Progenitor cell of endocrine pancreas (in vitro differentiated cells): ENCODE results near the gene MMS19. TPM values are rescaled to one million over a fixed set of nuclear protein-coding genes. Genes with fewer than 3 reads are reported as not detected.
A peak's percentile ranks its signal among the peaks of the same experiment; 100 is the strongest.

Experiments
- DNase-seq: peaks from one replicate; pipeline ENCODE4 v3.0.0; 2021; ENCODE audit warnings: low spot score; ENCODE audit not compliant: unreplicated experiment
- H3K27ac Mint-ChIP-seq: 2 replicates; pipeline ENCODE4 v1.8.0; 2021; ENCODE audit warnings: mild to moderate bottlenecking, moderate library complexity, mixed read lengths
- H3K27me3 Mint-ChIP-seq: 2 replicates; pipeline ENCODE4 v1.8.0; 2021; ENCODE audit warnings: mixed read lengths
- H3K36me3 Mint-ChIP-seq: 2 replicates; pipeline ENCODE4 v1.8.0; 2022; ENCODE audit warnings: mixed read lengths; ENCODE audit not compliant: insufficient read depth
- H3K4me1 Mint-ChIP-seq: 2 replicates; pipeline ENCODE4 v1.8.0; 2021; ENCODE audit warnings: low read depth, mixed read lengths
- H3K4me3 Mint-ChIP-seq: 2 replicates; pipeline ENCODE4 v1.8.0; 2021; ENCODE audit warnings: low read depth, mild to moderate bottlenecking, moderate library complexity, mixed read lengths
- H3K9me3 Mint-ChIP-seq: 2 replicates; pipeline ENCODE4 v1.8.0; 2021; ENCODE audit warnings: low read depth, mixed read lengths
- total RNA-seq: library from RNA; stranded (reverse); gene quantifications from 2 replicates; pipeline ENCODE4 v1.2.1, GENCODE V29; 2021
- TF ChIP-seq, protein P1 (sequence below): fragments of 200-600 bp; sonication (generic); IDR thresholded peaks from one replicate; pipeline ENCODE4 v1.5.0; 2021; ENCODE audit warnings: antibody characterized with exemption, mild to moderate bottlenecking; ENCODE audit not compliant: unreplicated experiment

Gene MMS19
- total RNA-seq, 1 donor from 2014 or later: 82.1 TPM

- H3K9me3 Mint-ChIP-seq: no peaks in the 10 kb centered on the region
- no peaks in the 10 kb centered on the region for H3K27me3 Mint-ChIP-seq
- no peak for DNase-seq
- H3K36me3 Mint-ChIP-seq: peaks cover 9% of the 10 kb centered on the region
- H3K27ac Mint-ChIP-seq: peak overlapping the region; percentile 86
- TF ChIP-seq, protein P1, sequence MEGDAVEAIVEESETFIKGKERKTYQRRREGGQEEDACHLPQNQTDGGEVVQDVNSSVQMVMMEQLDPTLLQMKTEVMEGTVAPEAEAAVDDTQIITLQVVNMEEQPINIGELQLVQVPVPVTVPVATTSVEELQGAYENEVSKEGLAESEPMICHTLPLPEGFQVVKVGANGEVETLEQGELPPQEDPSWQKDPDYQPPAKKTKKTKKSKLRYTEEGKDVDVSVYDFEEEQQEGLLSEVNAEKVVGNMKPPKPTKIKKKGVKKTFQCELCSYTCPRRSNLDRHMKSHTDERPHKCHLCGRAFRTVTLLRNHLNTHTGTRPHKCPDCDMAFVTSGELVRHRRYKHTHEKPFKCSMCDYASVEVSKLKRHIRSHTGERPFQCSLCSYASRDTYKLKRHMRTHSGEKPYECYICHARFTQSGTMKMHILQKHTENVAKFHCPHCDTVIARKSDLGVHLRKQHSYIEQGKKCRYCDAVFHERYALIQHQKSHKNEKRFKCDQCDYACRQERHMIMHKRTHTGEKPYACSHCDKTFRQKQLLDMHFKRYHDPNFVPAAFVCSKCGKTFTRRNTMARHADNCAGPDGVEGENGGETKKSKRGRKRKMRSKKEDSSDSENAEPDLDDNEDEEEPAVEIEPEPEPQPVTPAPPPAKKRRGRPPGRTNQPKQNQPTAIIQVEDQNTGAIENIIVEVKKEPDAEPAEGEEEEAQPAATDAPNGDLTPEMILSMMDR: no peak
- peak overlapping the region; percentile 99 for H3K4me3 Mint-ChIP-seq
- H3K4me1 Mint-ChIP-seq: peaks cover 31% of the 10 kb centered on the region
These were observed 52.9 kb downstream of the MMS19 start for GRCh38 chr10:97445357-97445721.

- TF ChIP-seq, protein P1: no peak
- Mint-ChIP-seq H3K36me3 (peaks cover 12% of the 10 kb centered on the region), H3K9me3 (no peaks in the 10 kb centered on the region), H3K27me3 (no peaks in the 10 kb centered on the region), H3K27ac (no peak overlapping the region), H3K4me1 (peaks cover 29% of the 10 kb centered on the region), H3K4me3 (peak overlapping the region; percentile 15)
- DNase-seq: no peak
These were observed 54.0 kb downstream of the MMS19 start for GRCh38 chr10:97444212-97444611.

- Mint-ChIP-seq H3K27me3 (no peaks in the 10 kb centered on the region), H3K4me3 (no peak overlapping the region), H3K9me3 (no peaks in the 10 kb centered on the region), H3K27ac (no peak overlapping the region), H3K36me3 (peaks cover 12% of the 10 kb centered on the region), H3K4me1 (peaks cover 19% of the 10 kb centered on the region)
- no peak for DNase-seq
- TF ChIP-seq, protein P1: no peak
These were observed 55.9 kb downstream of the MMS19 start for GRCh38 chr10:97442277-97442676.

GRCh38 chr10:97435211-97435610, 63.0 kb downstream of the MMS19 start:
- no peak for DNase-seq
- H3K4me3 Mint-ChIP-seq: no peak overlapping the region

DNA sequence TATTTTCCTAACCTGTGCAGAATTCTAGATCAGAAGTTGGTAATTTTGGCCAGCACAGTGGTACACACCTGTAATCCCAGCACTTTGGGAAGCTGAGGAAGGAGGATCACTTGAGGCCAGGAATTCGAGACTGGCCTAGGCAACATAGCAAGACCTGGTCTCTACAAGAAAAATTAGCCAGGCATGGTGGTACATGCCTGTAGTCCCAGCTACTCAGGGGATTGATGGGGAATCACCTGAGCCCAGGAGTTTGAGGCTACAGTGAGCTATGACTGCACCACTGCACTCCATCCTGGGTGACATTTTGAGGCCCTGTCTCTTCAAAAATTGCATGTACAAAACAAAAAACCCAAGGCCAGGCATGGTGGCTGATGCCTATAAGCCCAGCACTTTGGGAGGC, 63.7 kb downstream of the MMS19 start:
- DNase-seq: no peak
- Mint-ChIP-seq H3K36me3 (peaks cover 15% of the 10 kb centered on the region), H3K4me1 (no peaks in the 10 kb centered on the region), H3K9me3 (no peaks in the 10 kb centered on the region), H3K27ac (peak overlapping the region; percentile 62), H3K4me3 (no peak overlapping the region), H3K27me3 (no peaks in the 10 kb centered on the region)
- TF ChIP-seq, protein P1: no peak

More at GRCh38 chr10:97435211-97435610, 63.0 kb downstream of the MMS19 start:
- Mint-ChIP-seq H3K27ac (no peak overlapping the region), H3K4me1 (no peaks in the 10 kb centered on the region), H3K9me3 (no peaks in the 10 kb centered on the region), H3K27me3 (no peaks in the 10 kb centered on the region), H3K36me3 (peaks cover 16% of the 10 kb centered on the region)
- TF ChIP-seq, protein P1: no peak
